ENCODE data around the gene TMEM203. TPM values are rescaled to one million over a fixed set of nuclear protein-coding genes. Genes with fewer than 3 reads are reported as not detected.

The TMEM203 gene
- total RNA-seq, 1 donor from 2014 or later: 36.2 TPM

GRCh38 chr9:137182836-137183235, 22.6 kb downstream of the TMEM203 start:
- Mint-ChIP-seq H3K36me3 (ENCODE audit: insufficient read depth) (peaks cover 4% of the 10 kb centered on the region), H3K27ac (no peak overlapping the region), H3K4me1 (ENCODE audit: low read depth) (peaks cover 7% of the 10 kb centered on the region), H3K27me3 (no peaks in the 10 kb centered on the region), H3K4me3 (ENCODE audit: low read depth) (no peak overlapping the region), H3K9me3 (ENCODE audit: low read depth) (no peaks in the 10 kb centered on the region)
- DNase-seq (ENCODE audit: low spot score, unreplicated experiment): no peak
- TF ChIP-seq, protein P1, sequence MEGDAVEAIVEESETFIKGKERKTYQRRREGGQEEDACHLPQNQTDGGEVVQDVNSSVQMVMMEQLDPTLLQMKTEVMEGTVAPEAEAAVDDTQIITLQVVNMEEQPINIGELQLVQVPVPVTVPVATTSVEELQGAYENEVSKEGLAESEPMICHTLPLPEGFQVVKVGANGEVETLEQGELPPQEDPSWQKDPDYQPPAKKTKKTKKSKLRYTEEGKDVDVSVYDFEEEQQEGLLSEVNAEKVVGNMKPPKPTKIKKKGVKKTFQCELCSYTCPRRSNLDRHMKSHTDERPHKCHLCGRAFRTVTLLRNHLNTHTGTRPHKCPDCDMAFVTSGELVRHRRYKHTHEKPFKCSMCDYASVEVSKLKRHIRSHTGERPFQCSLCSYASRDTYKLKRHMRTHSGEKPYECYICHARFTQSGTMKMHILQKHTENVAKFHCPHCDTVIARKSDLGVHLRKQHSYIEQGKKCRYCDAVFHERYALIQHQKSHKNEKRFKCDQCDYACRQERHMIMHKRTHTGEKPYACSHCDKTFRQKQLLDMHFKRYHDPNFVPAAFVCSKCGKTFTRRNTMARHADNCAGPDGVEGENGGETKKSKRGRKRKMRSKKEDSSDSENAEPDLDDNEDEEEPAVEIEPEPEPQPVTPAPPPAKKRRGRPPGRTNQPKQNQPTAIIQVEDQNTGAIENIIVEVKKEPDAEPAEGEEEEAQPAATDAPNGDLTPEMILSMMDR (IDR thresholded peaks at IDR 0.05; ENCODE audit: unreplicated experiment): no peak

DNA sequence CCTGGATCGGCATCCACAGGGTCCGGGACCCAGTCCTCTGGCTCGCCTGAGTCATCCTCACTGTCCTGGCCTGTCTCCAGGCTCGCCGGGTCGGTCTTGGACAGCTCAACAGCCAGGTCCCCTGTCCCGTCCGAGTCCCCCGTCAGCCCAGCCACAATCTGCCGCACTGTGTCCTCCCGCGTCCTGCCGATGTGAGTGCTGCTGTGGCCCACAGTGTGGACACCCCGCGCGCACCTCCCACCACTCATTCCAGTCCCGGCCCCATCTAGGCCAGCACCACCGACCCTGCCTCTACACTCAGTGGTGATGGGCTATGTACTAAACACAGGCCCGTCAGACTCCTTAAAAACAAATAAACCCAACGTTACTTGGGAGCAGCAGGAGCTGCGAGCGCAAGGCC, 23.8 kb downstream of the TMEM203 start:
- Mint-ChIP-seq H3K4me1 (ENCODE audit: low read depth) (peaks cover under 1% of the 10 kb centered on the region), H3K4me3 (ENCODE audit: low read depth) (no peak overlapping the region), H3K9me3 (ENCODE audit: low read depth) (no peaks in the 10 kb centered on the region), H3K36me3 (ENCODE audit: insufficient read depth) (peaks cover 9% of the 10 kb centered on the region), H3K27ac (no peak overlapping the region), H3K27me3 (no peaks in the 10 kb centered on the region)
- TF ChIP-seq, protein P1 (IDR thresholded peaks at IDR 0.05; ENCODE audit: unreplicated experiment): no peak
- no peak for DNase-seq (ENCODE audit: low spot score, unreplicated experiment)

- no peak for DNase-seq (ENCODE audit: low spot score, unreplicated experiment)
- Mint-ChIP-seq H3K27ac (no peak overlapping the region), H3K36me3 (ENCODE audit: insufficient read depth) (peaks cover 9% of the 10 kb centered on the region), H3K4me3 (ENCODE audit: low read depth) (no peak overlapping the region), H3K27me3 (peaks cover 7% of the 10 kb centered on the region), H3K9me3 (ENCODE audit: low read depth) (no peaks in the 10 kb centered on the region), H3K4me1 (ENCODE audit: low read depth) (no peaks in the 10 kb centered on the region)
- TF ChIP-seq, protein P1 (IDR thresholded peaks at IDR 0.05; ENCODE audit: unreplicated experiment): no peak
These were observed 25.0 kb downstream of the TMEM203 start for GRCh38 chr9:137180491-137180890.

DNA sequence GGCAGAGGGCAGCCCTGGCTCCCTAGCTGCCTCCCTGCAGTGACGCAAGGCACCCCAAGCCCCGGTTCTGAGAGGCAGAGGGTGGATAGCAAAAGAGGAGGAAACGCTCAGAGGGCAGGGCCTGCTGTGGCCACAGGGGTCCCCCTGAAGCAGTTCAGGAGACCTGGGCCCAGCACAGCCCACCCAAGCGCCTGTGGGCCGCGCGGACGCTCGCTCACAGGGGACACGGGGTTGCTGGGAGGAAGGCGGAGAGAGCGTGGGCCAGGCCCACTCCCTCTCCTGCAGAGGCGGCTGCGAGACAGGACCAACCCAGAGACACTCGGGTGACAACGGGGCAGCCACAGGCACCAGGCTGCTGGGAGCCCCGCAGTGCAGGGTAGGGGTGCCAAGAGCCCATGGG, 25.7 kb downstream of the TMEM203 start:
- no peak overlapping the region for H3K27ac Mint-ChIP-seq
- no peak for DNase-seq (ENCODE audit: low spot score, unreplicated experiment)

GRCh38 chr9:137178939-137179630, 26.4 kb downstream of the TMEM203 start:
- TF ChIP-seq, protein P1 (IDR thresholded peaks at IDR 0.05; ENCODE audit: unreplicated experiment): no peak
- DNase-seq (ENCODE audit: low spot score, unreplicated experiment): no peak
- Mint-ChIP-seq H3K27me3 (peaks cover 7% of the 10 kb centered on the region), H3K4me1 (ENCODE audit: low read depth) (no peaks in the 10 kb centered on the region), H3K36me3 (ENCODE audit: insufficient read depth) (peaks cover 9% of the 10 kb centered on the region), H3K9me3 (ENCODE audit: low read depth) (no peaks in the 10 kb centered on the region), H3K4me3 (ENCODE audit: low read depth) (no peak overlapping the region), H3K27ac (no peak overlapping the region)

More for the DNA sequence above, 25.7 kb downstream of the TMEM203 start:
- no peaks in the 10 kb centered on the region for H3K4me1 Mint-ChIP-seq (ENCODE audit: low read depth)
- no peak overlapping the region for H3K4me3 Mint-ChIP-seq (ENCODE audit: low read depth)
- peaks cover 9% of the 10 kb centered on the region for H3K36me3 Mint-ChIP-seq (ENCODE audit: insufficient read depth)
- no peaks in the 10 kb centered on the region for H3K9me3 Mint-ChIP-seq (ENCODE audit: low read depth)
- H3K27me3 Mint-ChIP-seq: peaks cover 7% of the 10 kb centered on the region
- TF ChIP-seq, protein P1 (IDR thresholded peaks at IDR 0.05; ENCODE audit: unreplicated experiment): no peak
